Fibroblast of lung (primary cell): ENCODE results near the gene TLX2. TPM values are rescaled to one million over a fixed set of nuclear protein-coding genes. Genes with fewer than 3 reads are reported as not detected.

Experiments used
- DNase-seq, 2 donors: peaks; one replicate each; pipeline versions ENCODE4 v3.0.0 to v3.0.0-alpha.2; 2010; ENCODE audit warnings: low read depth in 2 of 2
- H2AFZ ChIP-seq: 2 replicates; pipeline ENCODE4 v1.5.1; 2012; ENCODE audit warnings: low read length, control low read depth, inconsistent platforms
- H3K27ac ChIP-seq: 2 replicates; pipeline ENCODE4 v1.5.1; 2011; ENCODE audit warnings: low read length, control low read depth; ENCODE audit not compliant: insufficient read depth
- H3K27me3 ChIP-seq: 2 replicates; pipeline ENCODE4 v1.5.1; 2011; ENCODE audit warnings: mild to moderate bottlenecking, low read length; ENCODE audit not compliant: control insufficient read depth, insufficient read depth
- H3K36me3 ChIP-seq: 2 replicates; pipeline ENCODE4 v1.5.1; 2011; ENCODE audit warnings: low read length; ENCODE audit not compliant: control insufficient read depth, insufficient read depth
- H3K4me1 ChIP-seq: 2 replicates; pipeline ENCODE4 v1.5.1; 2011; ENCODE audit warnings: low read length; ENCODE audit not compliant: control insufficient read depth, insufficient read depth; ENCODE audit errors: extremely low read depth
- H3K4me2 ChIP-seq: 2 replicates; pipeline ENCODE4 v1.5.1; 2011; ENCODE audit warnings: low read length, control low read depth; ENCODE audit not compliant: insufficient read depth; ENCODE audit errors: extremely low read depth
- H3K4me3 ChIP-seq, 4 experiments: fragments of 200-600 bp in 1 of 4; sonication (generic) in 1 of 4; replicated peaks in 1 of 4; 2 replicates each; pipeline ENCODE4 v1.5.1; 2011 to 2016; ENCODE audit warnings: low read length in 4 of 4, low read depth in 3 of 4, mild to moderate bottlenecking in 3 of 4, control low read depth in 2 of 4, inconsistent platforms in 1 of 4, mixed read lengths in 1 of 4; ENCODE audit not compliant: insufficient read depth in 1 of 4; ENCODE audit errors: control extremely low read depth in 1 of 4
- H3K79me2 ChIP-seq: 2 replicates; pipeline ENCODE4 v1.5.1; 2012; ENCODE audit warnings: mild to moderate bottlenecking, low read length, inconsistent platforms; ENCODE audit not compliant: control insufficient read depth, insufficient read depth
- H3K9ac ChIP-seq: 2 replicates; pipeline ENCODE4 v1.5.1; 2011; ENCODE audit warnings: mild to moderate bottlenecking, low read length, control low read depth; ENCODE audit not compliant: insufficient read depth
- H3K9me3 ChIP-seq: 2 replicates; pipeline ENCODE4 v1.5.1; 2012; ENCODE audit warnings: low read depth, low read length; ENCODE audit not compliant: control insufficient read depth, insufficient read depth
- H4K20me1 ChIP-seq: 2 replicates; pipeline ENCODE4 v1.5.1; 2011; ENCODE audit warnings: low read length; ENCODE audit not compliant: control insufficient read depth, insufficient read depth; ENCODE audit errors: extremely low read depth
- CTCF ChIP-seq, 2 donors: IDR thresholded peaks in 1 of 2; conservative IDR thresholded peaks in 1 of 2; 1 replicate in 1 of 2; 2 replicates in 1 of 2; pipeline ENCODE4 v1.5.1; 2011 to 2012; ENCODE audit warnings: low read length in 2 of 2, control low read depth in 1 of 2, inconsistent platforms in 1 of 2, low read depth in 1 of 2, mild to moderate bottlenecking in 1 of 2
- EZH2 ChIP-seq: IDR thresholded peaks from 2 replicates; pipeline ENCODE4 v1.5.1; 2012; ENCODE audit warnings: low read length, control low read depth, mild to moderate bottlenecking; ENCODE audit errors: missing control alignments
- polyA plus RNA-seq, 2 donors: library from polyadenylated mRNA; depleted of rRNA in 1 of 2; stranded (reverse) in 1 of 2; unstranded in 1 of 2; fragments of >200 nt; gene quantifications; 2 replicates each; pipeline ENCODE4 v1.2.1, GENCODE V29; 2011 to 2012; ENCODE audit warnings: missing spikeins in 1 of 2
- total RNA-seq: library from RNA; depleted of rRNA; stranded (reverse); fragments of >200 nt; gene quantifications from 2 replicates; pipeline ENCODE4 v1.2.1, GENCODE V29; 2014

Gene TLX2
- total and polyA plus RNA-seq, 2 donors (not counting 1 experiment from before 2014, with no cell fraction given): under 0.01 TPM; not detected in 1

GRCh38 chr2:74566754-74567085 is 52.5 kb downstream of the TLX2 start:
- H3K79me2 ChIP-seq: no peaks in the 10 kb centered on the region
- peak in 1 of 2 donors; percentile 94 for DNase-seq
- no peaks in the 10 kb centered on the region for H3K36me3 ChIP-seq
- H3K27me3 ChIP-seq: no peaks in the 10 kb centered on the region
- H4K20me1 ChIP-seq: no peaks in the 10 kb centered on the region
- H2AFZ ChIP-seq: no peak overlapping the region
- no peaks in the 10 kb centered on the region for H3K9me3 ChIP-seq
- H3K4me1 ChIP-seq: peaks cover 21% of the 10 kb centered on the region
- no peak overlapping the region for H3K4me2 ChIP-seq
- no peak overlapping the region for H3K27ac ChIP-seq
- no peak overlapping the region for H3K9ac ChIP-seq
- TF ChIP-seq CTCF (conservative IDR thresholded peaks at IDR 0.05 in 1 of 2, IDR thresholded peaks at IDR 0.05 in 1 of 2; ENCODE audit: low read depth in 1 of 2, low read length in 2 of 2) (no peak), EZH2 (no peak)
- no peak overlapping the region for H3K4me3 ChIP-seq

Other genes starting within 250 kb of the TLX2 start
- under 0.01 and 0.17 TPM in 2 replicates for gene SLC4A5, start 171.0 kb upstream of the TLX2 start, total RNA-seq
- 0.12 and 0.19 TPM in 2 replicates for gene SLC4A5, start 171.0 kb upstream of the TLX2 start, polyA plus RNA-seq
- 157 and 228 TPM in 2 replicates for gene DCTN1, start 134.1 kb upstream of the TLX2 start, total RNA-seq
- gene DCTN1, start 134.1 kb upstream of the TLX2 start, polyA plus RNA-seq: 133 and 193 TPM in 2 replicates
- gene C2orf81, start 92.8 kb upstream of the TLX2 start, total RNA-seq: 0.77 and 1.5 TPM in 2 replicates
- gene C2orf81, start 92.8 kb upstream of the TLX2 start, polyA plus RNA-seq: 0.25 and 0.37 TPM in 2 replicates
- gene WDR54, start 92.7 kb upstream of the TLX2 start, total RNA-seq: 23.9 and 27.1 TPM in 2 replicates
- 24.3 and 34.0 TPM in 2 replicates for gene WDR54, start 92.7 kb upstream of the TLX2 start, polyA plus RNA-seq
- 11.8 and 16.0 TPM in 2 replicates for gene RTKN, start 72.5 kb upstream of the TLX2 start, total RNA-seq
- 8.3 and 10.0 TPM in 2 replicates for gene RTKN, start 72.5 kb upstream of the TLX2 start, polyA plus RNA-seq
- gene INO80B, start 59.4 kb upstream of the TLX2 start, total RNA-seq: 13.0 and 14.9 TPM in 2 replicates
- gene INO80B, start 59.4 kb upstream of the TLX2 start, polyA plus RNA-seq: 6.9 TPM in 2 replicates
- 48.8 and 78.1 TPM in 2 replicates for gene WBP1, start 56.0 kb upstream of the TLX2 start, total RNA-seq
- gene WBP1, start 56.0 kb upstream of the TLX2 start, polyA plus RNA-seq: 43.8 and 45.8 TPM in 2 replicates
- gene MOGS, start 49.1 kb upstream of the TLX2 start, total RNA-seq: 49.1 and 56.0 TPM in 2 replicates
- 37.1 and 39.5 TPM in 2 replicates for gene MOGS, start 49.1 kb upstream of the TLX2 start, polyA plus RNA-seq
- 38.0 and 45.4 TPM in 2 replicates for gene MRPL53, start 41.8 kb upstream of the TLX2 start, total RNA-seq
- 30.1 and 33.9 TPM in 2 replicates for gene MRPL53, start 41.8 kb upstream of the TLX2 start, polyA plus RNA-seq
- gene CCDC142, start 31.5 kb upstream of the TLX2 start, total RNA-seq: 18.5 and 21.3 TPM in 2 replicates
- 3.8 and 5.3 TPM in 2 replicates for gene CCDC142, start 31.5 kb upstream of the TLX2 start, polyA plus RNA-seq
- gene TTC31, start 31.4 kb upstream of the TLX2 start, total RNA-seq: 7.7 and 10.7 TPM in 2 replicates
- 11.8 and 12.7 TPM in 2 replicates for gene TTC31, start 31.4 kb upstream of the TLX2 start, polyA plus RNA-seq
- 1.5 and 3.0 TPM in 2 replicates for gene LBX2, start 14.8 kb upstream of the TLX2 start, total RNA-seq
- 0.52 and 0.69 TPM in 2 replicates for gene LBX2, start 14.8 kb upstream of the TLX2 start, polyA plus RNA-seq
- gene PCGF1, start 6.8 kb upstream of the TLX2 start, total RNA-seq: 31.3 and 35.5 TPM in 2 replicates
- 23.8 and 25.4 TPM in 2 replicates for gene PCGF1, start 6.8 kb upstream of the TLX2 start, polyA plus RNA-seq
- gene DQX1, start 11.8 kb downstream of the TLX2 start, total RNA-seq: not detected in 2 replicates
- gene DQX1, start 11.8 kb downstream of the TLX2 start, polyA plus RNA-seq: not detected in 2 replicates
- gene AUP1, start 15.3 kb downstream of the TLX2 start, total RNA-seq: 70.4 and 73.7 TPM in 2 replicates
- gene AUP1, start 15.3 kb downstream of the TLX2 start, polyA plus RNA-seq: 54.0 and 81.3 TPM in 2 replicates
- gene HTRA2, start 15.5 kb downstream of the TLX2 start, total RNA-seq: 45.7 and 47.8 TPM in 2 replicates
- gene HTRA2, start 15.5 kb downstream of the TLX2 start, polyA plus RNA-seq: 18.8 and 25.4 TPM in 2 replicates
- gene LOXL3, start 39.5 kb downstream of the TLX2 start, total RNA-seq: 12.6 and 26.4 TPM in 2 replicates
- gene LOXL3, start 39.5 kb downstream of the TLX2 start, polyA plus RNA-seq: 13.7 and 20.6 TPM in 2 replicates
- 25.7 and 31.7 TPM in 2 replicates for gene DOK1, start 40.3 kb downstream of the TLX2 start, total RNA-seq
- gene DOK1, start 40.3 kb downstream of the TLX2 start, polyA plus RNA-seq: 11.4 and 12.6 TPM in 2 replicates
- gene M1AP, start 133.9 kb downstream of the TLX2 start, total RNA-seq: not detected in 2 replicates
- 0.07 TPM in 1 of 2 replicates, not detected in the other for gene M1AP, start 133.9 kb downstream of the TLX2 start, polyA plus RNA-seq
- 5.1 and 9.4 TPM in 2 replicates for gene SEMA4F, start 139.8 kb downstream of the TLX2 start, total RNA-seq
- gene SEMA4F, start 139.8 kb downstream of the TLX2 start, polyA plus RNA-seq: 5.9 and 7.3 TPM in 2 replicates